GM23338 (cell line): Measurements from ENCODE around the gene PIGS. TPM values are rescaled to one million over a fixed set of nuclear protein-coding genes. Genes with fewer than 3 reads are reported as not detected.

Experiments used
- ATAC-seq: fragments of 200-7000 bp; cut with Tn5 transposase; 3 replicates; pipeline ENCODE4 v1.9.1; 2020
- DNase-seq: peaks from one replicate; pipeline ENCODE4 v3.0.0-alpha.2; 2015; ENCODE audit warnings: low spot score
- H2AFZ ChIP-seq: fragments of 200-600 bp; sonication (generic); 2 replicates; pipeline ENCODE4 v1.8.0; 2016; ENCODE audit warnings: antibody characterized with exemption, mild to moderate bottlenecking, moderate library complexity
- H3F3A ChIP-seq: fragments of 200-600 bp; sonication (generic); replicated peaks from 2 replicates; pipeline ENCODE4 v1.8.0; 2017; ENCODE audit warnings: antibody characterized with exemption, mixed run types, low read depth
- H3K27ac ChIP-seq: fragments of 200-600 bp; sonication (generic); 2 replicates; pipeline ENCODE4 v1.6.1; 2016; ENCODE audit warnings: low read depth
- H3K27me3 ChIP-seq: fragments of 200-600 bp; sonication (generic); 2 replicates; pipeline ENCODE4 v1.8.0; 2016; ENCODE audit warnings: mild to moderate bottlenecking, mixed run types, moderate library complexity; ENCODE audit not compliant: insufficient read depth
- H3K36me3 ChIP-seq: fragments of 200-600 bp; sonication (generic); 2 replicates; pipeline ENCODE4 v1.8.0; 2016; ENCODE audit warnings: mild to moderate bottlenecking; ENCODE audit not compliant: insufficient read depth
- H3K4me1 ChIP-seq: fragments of 200-600 bp; sonication (generic); 2 replicates; pipeline ENCODE4 v1.8.0; 2016; ENCODE audit warnings: mild to moderate bottlenecking, moderate library complexity; ENCODE audit not compliant: insufficient read depth
- H3K4me2 ChIP-seq: fragments of 200-600 bp; sonication (generic); 2 replicates; pipeline ENCODE4 v1.7.1; 2017; ENCODE audit warnings: mixed run types
- H3K4me3 ChIP-seq: fragments of 200-600 bp; sonication (generic); 2 replicates; pipeline ENCODE4 v1.6.1; 2016; ENCODE audit warnings: mixed run types
- H3K79me2 ChIP-seq: fragments of 200-600 bp; sonication (generic); replicated peaks from 2 replicates; pipeline ENCODE4 v1.8.0; 2017; ENCODE audit warnings: mild to moderate bottlenecking; ENCODE audit not compliant: insufficient read depth
- H3K9me2 ChIP-seq: fragments of 200-600 bp; sonication (generic); 2 replicates; pipeline ENCODE4 v1.8.0; 2017; ENCODE audit not compliant: insufficient read depth
- H4K20me1 ChIP-seq: fragments of 200-600 bp; sonication (generic); replicated peaks from 2 replicates; pipeline ENCODE4 v1.8.0; 2017; ENCODE audit warnings: mild to moderate bottlenecking; ENCODE audit not compliant: insufficient read depth
- H3K27ac Mint-ChIP-seq: 2 replicates; pipeline ENCODE4 v1.8.0; 2020; ENCODE audit warnings: inconsistent platforms, mild to moderate bottlenecking, moderate library complexity, mixed read lengths
- H3K27me3 Mint-ChIP-seq: 3 replicates; pipeline ENCODE4 v1.8.0; 2022; ENCODE audit warnings: low read depth, mild to moderate bottlenecking, moderate library complexity, mixed read lengths, inconsistent platforms; ENCODE audit not compliant: insufficient read depth, poor library complexity
- H3K36me3 Mint-ChIP-seq: 3 replicates; pipeline ENCODE4 v1.8.0; 2021; ENCODE audit warnings: low read depth, mild to moderate bottlenecking, inconsistent platforms, moderate library complexity, mixed read lengths
- H3K4me1 Mint-ChIP-seq: 3 replicates; pipeline ENCODE4 v1.8.0; 2020; ENCODE audit warnings: mild to moderate bottlenecking, inconsistent platforms, mixed read lengths
- H3K4me3 Mint-ChIP-seq: 3 replicates; pipeline ENCODE4 v1.8.0; 2021; ENCODE audit warnings: moderate library complexity, mild to moderate bottlenecking, inconsistent platforms, mixed read lengths
- H3K9me3 Mint-ChIP-seq: 3 replicates; pipeline ENCODE4 v1.8.0; 2020; ENCODE audit warnings: moderate library complexity, mild to moderate bottlenecking, inconsistent platforms, mixed read lengths
- CREB1 ChIP-seq: fragments of 250-450 bp; sonication (Bioruptor Pico); IDR thresholded peaks from 2 replicates; pipeline ENCODE4 v1.5.0; 2020; ENCODE audit warnings: low read depth, mild to moderate bottlenecking, moderate library complexity
- CTCF ChIP-seq, 2 experiments: fragments of 200-600 bp in 1 of 2; sonication (generic) in 1 of 2; conservative IDR thresholded peaks; 2 replicates each; pipeline versions ENCODE4 v1.5.1 to v1.6.1; 2016 to 2017; ENCODE audit warnings: antibody characterized with exemption in 2 of 2, low read depth in 2 of 2, mild to moderate bottlenecking in 2 of 2, moderate library complexity in 1 of 2
- ETS1 ChIP-seq: IDR thresholded peaks from 2 replicates; pipeline ENCODE4 v1.6.1; 2016; ENCODE audit warnings: antibody characterized with exemption
- EZH2 ChIP-seq: fragments of 200-600 bp; sonication (generic); IDR thresholded peaks from one replicate; pipeline ENCODE4 v1.8.0; 2017; ENCODE audit warnings: antibody characterized with exemption, mild to moderate bottlenecking, low read depth; ENCODE audit not compliant: unreplicated experiment
- EZH2phosphoT487 ChIP-seq: fragments of 200-600 bp; sonication (generic); IDR thresholded peaks from one replicate; pipeline ENCODE4 v1.8.1; 2018; ENCODE audit warnings: antibody characterized with exemption; ENCODE audit not compliant: unreplicated experiment
- JUNB ChIP-seq: IDR thresholded peaks from one replicate; pipeline ENCODE4 v1.6.1; 2016; ENCODE audit warnings: antibody characterized with exemption; ENCODE audit not compliant: unreplicated experiment
- NANOG ChIP-seq: IDR thresholded peaks from 2 replicates; pipeline ENCODE4 v1.6.1; 2016; ENCODE audit warnings: antibody characterized with exemption, borderline replicate concordance
- POLR2AphosphoS5 ChIP-seq: IDR thresholded peaks from 2 replicates; pipeline ENCODE4 v1.6.1; 2016; ENCODE audit warnings: antibody characterized with exemption, low read depth
- REST ChIP-seq: IDR thresholded peaks from one replicate; pipeline ENCODE4 v1.6.1; 2018; ENCODE audit warnings: antibody characterized with exemption; ENCODE audit not compliant: unreplicated experiment
- STAT1 ChIP-seq: IDR thresholded peaks from one replicate; pipeline ENCODE4 v1.6.1; 2016; ENCODE audit warnings: antibody characterized with exemption; ENCODE audit not compliant: unreplicated experiment
- ZNF114 ChIP-seq: fragments of 250-450 bp; sonication (Bioruptor Pico); IDR thresholded peaks from 2 replicates; pipeline ENCODE4 v1.5.0; 2020; ENCODE audit warnings: mild to moderate bottlenecking, moderate library complexity
- ZNF331 ChIP-seq: fragments of 250-450 bp; sonication (Bioruptor Pico); IDR thresholded peaks from 2 replicates; pipeline ENCODE4 v1.5.0; 2020; ENCODE audit warnings: low read depth, mild to moderate bottlenecking, moderate library complexity
- polyA plus RNA-seq: library from polyadenylated mRNA; unstranded; fragments of >200 nt; fragmentation: Nextera tagmentation; extraction: Ambion mirVana; gene quantifications from 2 replicates; pipeline ENCODE4 v1.2.1, GENCODE V29; 2016
- total RNA-seq: library from RNA; depleted of rRNA; stranded (reverse); fragments of >200 nt; shearing (Covaris generic); gene quantifications from 2 replicates; pipeline ENCODE4 v1.2.3, GENCODE V29; 2014
- TF ChIP-seq, protein P1 (sequence below): fragments of 250-450 bp; sonication (Bioruptor Pico); IDR thresholded peaks from 2 replicates; pipeline ENCODE4 v1.5.0; 2020; ENCODE audit warnings: mild to moderate bottlenecking, moderate library complexity

PIGS gene
- total and polyA plus RNA-seq, 2 experiments from 2014 or later, result 16.4 to 53.2 TPM

GRCh38 chr17:28551421-28552175, 19.7 kb downstream of the PIGS start:
- Histone ChIP-seq H3K4me2 (peak overlapping the region; percentile 94), H3K79me2 (peaks cover 8% of the 10 kb centered on the region), H2AFZ (no peak overlapping the region), H3K4me3 (peak overlapping the region; percentile 92), H3F3A (no peaks in the 10 kb centered on the region), H3K9me2 (no peaks in the 10 kb centered on the region), H3K36me3 (peaks cover 15% of the 10 kb centered on the region; the same call in 1 of the 2 replicates), H3K27ac (no peak overlapping the region), H3K4me1 (peaks cover 15% of the 10 kb centered on the region; the same call in 1 of the 2 replicates), H4K20me1 (no peaks in the 10 kb centered on the region; the same call in 1 of the 2 replicates), H3K27me3 (no peaks in the 10 kb centered on the region)
- ATAC-seq (peak; percentile 15), DNase-seq (no peak)
- H3K9me3 Mint-ChIP-seq, result no peaks in the 10 kb centered on the region; the same call in 2 of the 3 replicates
- peaks cover 23% of the 10 kb centered on the region for H3K36me3 Mint-ChIP-seq
- TF ChIP-seq ZNF331 (CRISPR knock-in tag) (no peak), ZNF114 (CRISPR knock-in tag) (no peak), REST (no peak), ETS1 (no peak), JUNB (no peak), CTCF (conservative IDR thresholded peaks at IDR 0.05; ENCODE audit: low read depth in 2 of 2) (no peak), EZH2phosphoT487 (no peak), EZH2 (no peak), NANOG (no peak), STAT1 (no peak), CREB1 (CRISPR knock-in tag) (no peak), POLR2AphosphoS5 (no peak)
- TF ChIP-seq, protein P1, sequence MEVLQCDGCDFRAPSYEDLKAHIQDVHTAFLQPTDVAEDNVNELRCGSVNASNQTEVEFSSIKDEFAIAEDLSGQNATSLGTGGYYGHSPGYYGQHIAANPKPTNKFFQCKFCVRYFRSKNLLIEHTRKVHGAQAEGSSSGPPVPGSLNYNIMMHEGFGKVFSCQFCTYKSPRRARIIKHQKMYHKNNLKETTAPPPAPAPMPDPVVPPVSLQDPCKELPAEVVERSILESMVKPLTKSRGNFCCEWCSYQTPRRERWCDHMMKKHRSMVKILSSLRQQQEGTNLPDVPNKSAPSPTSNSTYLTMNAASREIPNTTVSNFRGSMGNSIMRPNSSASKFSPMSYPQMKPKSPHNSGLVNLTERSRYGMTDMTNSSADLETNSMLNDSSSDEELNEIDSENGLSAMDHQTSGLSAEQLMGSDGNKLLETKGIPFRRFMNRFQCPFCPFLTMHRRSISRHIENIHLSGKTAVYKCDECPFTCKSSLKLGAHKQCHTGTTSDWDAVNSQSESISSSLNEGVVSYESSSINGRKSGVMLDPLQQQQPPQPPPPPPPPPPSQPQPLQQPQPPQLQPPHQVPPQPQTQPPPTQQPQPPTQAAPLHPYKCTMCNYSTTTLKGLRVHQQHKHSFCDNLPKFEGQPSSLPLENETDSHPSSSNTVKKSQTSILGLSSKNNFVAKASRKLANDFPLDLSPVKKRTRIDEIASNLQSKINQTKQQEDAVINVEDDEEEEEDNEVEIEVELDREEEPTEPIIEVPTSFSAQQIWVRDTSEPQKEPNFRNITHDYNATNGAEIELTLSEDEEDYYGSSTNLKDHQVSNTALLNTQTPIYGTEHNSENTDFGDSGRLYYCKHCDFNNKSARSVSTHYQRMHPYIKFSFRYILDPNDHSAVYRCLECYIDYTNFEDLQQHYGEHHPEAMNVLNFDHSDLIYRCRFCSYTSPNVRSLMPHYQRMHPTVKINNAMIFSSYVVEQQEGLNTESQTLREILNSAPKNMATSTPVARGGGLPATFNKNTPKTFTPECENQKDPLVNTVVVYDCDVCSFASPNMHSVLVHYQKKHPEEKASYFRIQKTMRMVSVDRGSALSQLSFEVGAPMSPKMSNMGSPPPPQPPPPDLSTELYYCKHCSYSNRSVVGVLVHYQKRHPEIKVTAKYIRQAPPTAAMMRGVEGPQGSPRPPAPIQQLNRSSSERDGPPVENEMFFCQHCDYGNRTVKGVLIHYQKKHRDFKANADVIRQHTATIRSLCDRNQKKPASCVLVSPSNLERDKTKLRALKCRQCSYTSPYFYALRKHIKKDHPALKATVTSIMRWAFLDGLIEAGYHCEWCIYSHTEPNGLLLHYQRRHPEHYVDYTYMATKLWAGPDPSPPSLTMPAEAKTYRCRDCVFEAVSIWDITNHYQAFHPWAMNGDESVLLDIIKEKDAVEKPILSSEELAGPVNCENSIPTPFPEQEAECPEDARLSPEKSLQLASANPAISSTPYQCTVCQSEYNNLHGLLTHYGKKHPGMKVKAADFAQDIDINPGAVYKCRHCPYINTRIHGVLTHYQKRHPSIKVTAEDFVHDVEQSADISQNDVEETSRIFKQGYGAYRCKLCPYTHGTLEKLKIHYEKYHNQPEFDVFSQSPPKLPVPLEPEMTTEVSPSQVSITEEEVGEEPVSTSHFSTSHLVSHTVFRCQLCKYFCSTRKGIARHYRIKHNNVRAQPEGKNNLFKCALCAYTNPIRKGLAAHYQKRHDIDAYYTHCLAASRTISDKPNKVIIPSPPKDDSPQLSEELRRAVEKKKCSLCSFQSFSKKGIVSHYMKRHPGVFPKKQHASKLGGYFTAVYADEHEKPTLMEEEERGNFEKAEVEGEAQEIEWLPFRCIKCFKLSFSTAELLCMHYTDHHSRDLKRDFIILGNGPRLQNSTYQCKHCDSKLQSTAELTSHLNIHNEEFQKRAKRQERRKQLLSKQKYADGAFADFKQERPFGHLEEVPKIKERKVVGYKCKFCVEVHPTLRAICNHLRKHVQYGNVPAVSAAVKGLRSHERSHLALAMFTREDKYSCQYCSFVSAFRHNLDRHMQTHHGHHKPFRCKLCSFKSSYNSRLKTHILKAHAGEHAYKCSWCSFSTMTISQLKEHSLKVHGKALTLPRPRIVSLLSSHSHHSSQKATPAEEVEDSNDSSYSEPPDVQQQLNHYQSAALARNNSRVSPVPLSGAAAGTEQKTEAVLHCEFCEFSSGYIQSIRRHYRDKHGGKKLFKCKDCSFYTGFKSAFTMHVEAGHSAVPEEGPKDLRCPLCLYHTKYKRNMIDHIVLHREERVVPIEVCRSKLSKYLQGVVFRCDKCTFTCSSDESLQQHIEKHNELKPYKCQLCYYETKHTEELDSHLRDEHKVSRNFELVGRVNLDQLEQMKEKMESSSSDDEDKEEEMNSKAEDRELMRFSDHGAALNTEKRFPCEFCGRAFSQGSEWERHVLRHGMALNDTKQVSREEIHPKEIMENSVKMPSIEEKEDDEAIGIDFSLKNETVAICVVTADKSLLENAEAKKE (CRISPR knock-in tag), result no peak
- H3K27me3 Mint-ChIP-seq, result peaks cover 18% of the 10 kb centered on the region
- H3K27ac Mint-ChIP-seq, result no peak overlapping the region
- H3K4me1 Mint-ChIP-seq, result peaks cover 24% of the 10 kb centered on the region
- peak overlapping the region; percentile 91 for H3K4me3 Mint-ChIP-seq
